HG03103 (cell line): ENCODE results near the gene ANKAR.
"Not testable (repeated sequence)": the region's sequence is repeated elsewhere in the genome, so short reads cannot be mapped to it uniquely, and the experiment has no call there.

Source experiments
- ATAC-seq: cut with Tn5 transposase; IDR thresholded peaks from one replicate; pipeline ENCODE4 v1.9.1; 2021; ENCODE audit warnings: low read depth; ENCODE audit not compliant: unreplicated experiment

Gene ANKAR

DNA sequence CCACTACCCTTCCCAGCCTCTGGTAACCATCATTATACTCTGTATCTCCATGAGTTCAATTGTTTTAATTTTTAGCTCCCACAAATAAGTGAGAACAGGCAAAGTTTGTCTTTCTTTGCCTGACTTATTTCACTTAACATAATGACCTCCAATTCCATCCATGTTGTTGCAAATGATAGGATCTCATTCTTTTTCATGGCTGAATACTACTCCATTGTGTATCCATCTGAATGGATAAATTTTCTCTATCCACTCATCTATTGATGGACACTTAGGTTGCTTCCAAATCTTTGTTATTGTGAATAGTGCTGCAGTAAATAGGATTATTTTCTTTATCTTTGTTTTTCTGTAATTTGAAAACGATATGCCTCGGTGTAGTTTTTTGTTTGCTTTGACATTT is 26.2 kb downstream of the ANKAR start:
- ATAC-seq, result no peak

DNA sequence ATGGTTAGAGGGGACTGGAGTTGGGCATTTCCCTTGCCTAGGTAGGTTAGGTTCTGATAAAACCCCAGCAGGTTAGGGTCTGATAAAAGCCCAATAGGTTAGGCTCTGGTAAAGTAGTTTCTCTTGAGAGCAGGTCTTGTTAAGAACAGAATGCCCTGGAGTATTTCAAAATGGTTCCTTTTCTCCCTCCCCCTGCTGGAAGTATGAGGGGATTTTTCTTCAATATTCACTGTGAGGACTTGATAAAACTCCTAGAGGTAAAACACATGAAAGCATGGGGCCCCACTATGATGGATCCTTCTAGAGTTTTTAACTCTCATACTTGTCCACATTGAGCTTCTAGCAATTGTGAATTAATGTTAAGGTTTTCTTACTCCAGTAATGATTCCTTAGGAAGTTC is 27.6 kb downstream of the ANKAR start:
- no peak for ATAC-seq

DNA sequence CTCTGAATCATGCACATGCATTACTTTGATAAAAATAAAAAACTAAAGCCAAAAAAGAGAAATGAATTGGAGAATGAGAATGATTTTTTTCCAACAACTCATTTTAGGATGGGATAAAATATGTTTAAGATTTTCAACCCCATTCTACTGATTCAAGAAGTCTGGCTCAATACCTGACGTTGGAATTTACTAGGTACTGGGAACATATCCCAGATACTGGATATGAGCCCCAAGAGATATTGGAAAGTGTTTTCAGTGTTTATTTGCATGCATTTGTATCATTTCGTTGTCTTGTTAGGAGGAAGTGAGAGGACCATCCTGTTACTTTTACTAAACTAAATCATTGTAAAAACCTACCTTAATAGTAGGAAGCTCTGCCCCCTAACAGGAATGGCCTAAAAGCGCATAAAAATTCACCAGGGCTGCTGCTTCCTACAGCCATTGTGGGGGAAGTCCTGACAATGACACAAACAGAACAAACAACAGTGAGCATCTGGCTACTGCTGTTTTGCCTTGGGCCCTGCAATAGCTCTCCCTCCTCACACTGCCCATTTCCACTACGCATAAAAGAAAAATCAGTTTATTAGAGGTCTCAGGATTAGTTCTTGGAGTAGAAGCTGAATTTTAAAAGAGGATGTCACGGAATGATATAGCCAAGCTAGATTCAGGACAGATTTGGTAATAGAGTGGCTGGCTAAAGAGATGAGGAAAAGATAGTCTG is 35.2 kb downstream of the ANKAR start:
- ATAC-seq, result no peak

DNA sequence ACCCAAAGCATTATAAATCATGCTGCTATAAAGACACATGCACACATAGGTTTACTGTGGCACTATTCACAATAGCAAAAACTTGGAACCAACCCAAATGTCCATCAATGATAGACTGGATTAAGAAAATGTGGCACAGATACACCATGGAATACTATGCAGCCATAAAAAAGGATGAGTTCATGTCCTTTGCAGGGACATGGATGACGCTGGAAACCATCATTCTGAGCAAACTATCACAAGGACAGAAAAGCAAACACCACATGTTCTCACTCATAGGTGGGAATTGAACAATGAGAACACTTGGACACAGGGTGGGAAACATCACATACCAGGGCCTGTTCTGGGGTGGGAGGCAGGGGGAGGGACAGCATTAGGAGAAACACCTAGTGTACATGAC is 43.1 kb downstream of the ANKAR start:
- ATAC-seq, result not testable (repeated sequence)

DNA sequence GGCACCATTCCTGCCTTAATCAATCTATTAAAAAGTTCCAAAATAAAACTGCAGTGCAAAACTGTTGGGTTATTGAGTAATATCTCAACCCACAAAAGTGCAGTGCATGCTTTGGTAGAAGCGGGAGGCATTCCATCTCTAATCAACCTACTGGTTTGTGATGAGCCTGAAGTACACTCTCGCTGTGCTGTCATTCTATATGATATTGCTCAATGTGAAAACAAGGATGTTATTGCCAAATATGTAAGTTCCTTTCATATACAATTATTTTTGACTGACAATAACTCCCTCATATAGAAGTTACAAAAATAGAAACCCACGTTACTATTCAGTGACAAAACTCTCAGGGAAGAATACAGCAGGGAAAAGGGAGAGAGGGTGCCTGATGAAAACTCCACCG is 45.1 kb downstream of the ANKAR start:
- no peak for ATAC-seq

DNA sequence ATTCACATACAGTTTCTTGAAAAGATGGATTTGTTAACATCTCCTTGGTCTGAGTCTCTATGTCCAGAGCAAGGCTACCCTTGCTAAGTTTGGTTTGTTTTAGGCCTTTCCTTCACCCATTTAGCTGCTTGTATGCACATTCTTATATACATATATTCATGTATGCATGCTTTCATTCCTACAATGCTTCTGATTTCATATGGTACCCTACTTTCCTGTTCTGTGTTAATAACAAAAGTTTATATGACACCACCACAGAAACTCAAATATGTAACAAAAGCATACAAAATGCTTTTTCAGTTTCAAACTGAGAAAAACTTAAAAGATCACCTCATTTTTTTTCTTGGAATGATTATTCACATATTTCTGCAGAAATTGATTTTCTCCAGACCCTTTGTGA is 48.7 kb downstream of the ANKAR start:
- no peak for ATAC-seq
